Left ventricle myocardium superior (tissue), 1 donor: ENCODE results near the gene IMPA2. TPM values are rescaled to one million over a fixed set of nuclear protein-coding genes. Genes with fewer than 3 reads are reported as not detected.
A peak's percentile ranks its signal among the peaks of the same experiment; 100 is the strongest.
"Not testable (repeated sequence)": the region's sequence is repeated elsewhere in the genome, so short reads cannot be mapped to it uniquely, and the experiment has no call there.

Source experiments
- ATAC-seq: fragments of 200-7000 bp; cut with Tn5 transposase; one replicate; pipeline ENCODE4 v1.9.1; 2020; ENCODE audit warnings: mild to moderate bottlenecking, moderate library complexity
- DNase-seq: peaks from one replicate; pipeline ENCODE4 v3.0.0-alpha.2; 2020
- intact Hi-C: fragments of 100-400 bp; cut with micrococcal nuclease; formaldehyde crosslinking; loops from one replicate; pipeline ENCODE4 v1.11.0; 2022
- total RNA-seq: library from RNA; stranded (reverse); fragmentation: NEBNext Ultra II Directional; extraction: Animal tissue kit (Norgen Biotek cat#: 25700); gene quantifications from one replicate; pipeline ENCODE4 v1.2.1, GENCODE V29; 2021
- donor health status: DM: no; HTN: yes; CAD: no; lungs with severe emphysema.

Gene IMPA2
- total RNA-seq, 1 donor from 2014 or later = 73.3 TPM

GRCh38 chr18:11959651-11960050 lies 21.7 kb upstream of the IMPA2 start:
- intact Hi-C loops, ATAC-seq: not testable (repeated sequence)

GRCh38 chr18:11960743-11961380 lies 20.4 kb upstream of the IMPA2 start:
- DNase-seq (no peak), ATAC-seq (no peak)
- intact Hi-C loops = no loop called here

More at GRCh38 chr18:11959651-11960050, 21.7 kb upstream of the IMPA2 start:
- not testable (repeated sequence) for DNase-seq

GRCh38 chr18:11962597-11962996 lies 18.7 kb upstream of the IMPA2 start:
- no peak for ATAC-seq
- intact Hi-C loops = no loop called here
- no peak for DNase-seq

DNA sequence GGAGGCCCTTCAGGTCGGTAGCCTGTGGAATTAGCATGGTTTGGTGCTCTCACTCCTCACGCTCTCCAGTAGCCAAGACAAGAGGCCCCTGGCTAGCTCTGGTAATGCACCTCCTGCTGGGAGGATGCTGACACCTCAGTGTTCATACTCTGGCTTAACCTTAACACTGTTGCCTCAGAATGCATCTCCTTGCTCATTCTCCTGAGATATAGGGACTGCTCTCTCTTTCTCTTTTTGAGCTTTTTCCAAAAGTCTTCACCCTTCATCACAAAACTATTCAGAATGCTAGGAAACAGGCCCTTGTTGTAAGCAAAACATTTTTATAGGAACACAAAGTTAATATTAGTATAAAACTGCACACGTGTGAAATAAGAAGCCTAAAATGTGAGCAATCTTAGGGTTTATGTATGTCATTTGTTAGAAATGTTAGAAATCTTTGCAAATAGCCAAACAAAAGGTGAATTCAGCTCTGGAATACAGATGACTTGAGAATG lies 17.3 kb upstream of the IMPA2 start:
- no peak for DNase-seq
- ATAC-seq = no peak
- intact Hi-C loops = no loop called here

GRCh38 chr18:11969904-11970835 lies 11.1 kb upstream of the IMPA2 start:
- no peak for ATAC-seq
- intact Hi-C loops = no loop called here
- no peak for DNase-seq

DNA sequence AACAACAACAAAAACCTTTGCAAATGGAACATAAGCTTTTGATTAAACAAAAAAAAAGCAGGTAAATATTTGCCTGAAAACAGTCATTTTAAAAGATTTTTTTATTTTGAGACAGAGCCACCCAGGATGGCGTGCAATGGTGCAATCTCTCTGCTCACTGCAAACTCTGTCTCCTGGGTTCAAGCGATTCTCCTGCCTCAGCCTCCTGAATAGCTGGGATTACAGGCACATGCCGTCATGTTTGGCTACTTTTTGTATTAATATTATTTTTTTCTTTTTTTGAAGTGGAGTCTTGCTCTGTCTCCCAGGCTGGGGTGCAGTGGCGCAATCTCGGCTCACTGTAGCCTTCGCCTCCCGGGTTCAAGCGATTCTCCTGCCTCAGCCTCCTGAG lies 10.5 kb upstream of the IMPA2 start:
- DNase-seq, intact Hi-C loops, ATAC-seq: not testable (repeated sequence)

- no peak for ATAC-seq
- DNase-seq = no peak
Observed at GRCh38 chr18:11972371-11973174, 8.7 kb upstream of the IMPA2 start.

DNA sequence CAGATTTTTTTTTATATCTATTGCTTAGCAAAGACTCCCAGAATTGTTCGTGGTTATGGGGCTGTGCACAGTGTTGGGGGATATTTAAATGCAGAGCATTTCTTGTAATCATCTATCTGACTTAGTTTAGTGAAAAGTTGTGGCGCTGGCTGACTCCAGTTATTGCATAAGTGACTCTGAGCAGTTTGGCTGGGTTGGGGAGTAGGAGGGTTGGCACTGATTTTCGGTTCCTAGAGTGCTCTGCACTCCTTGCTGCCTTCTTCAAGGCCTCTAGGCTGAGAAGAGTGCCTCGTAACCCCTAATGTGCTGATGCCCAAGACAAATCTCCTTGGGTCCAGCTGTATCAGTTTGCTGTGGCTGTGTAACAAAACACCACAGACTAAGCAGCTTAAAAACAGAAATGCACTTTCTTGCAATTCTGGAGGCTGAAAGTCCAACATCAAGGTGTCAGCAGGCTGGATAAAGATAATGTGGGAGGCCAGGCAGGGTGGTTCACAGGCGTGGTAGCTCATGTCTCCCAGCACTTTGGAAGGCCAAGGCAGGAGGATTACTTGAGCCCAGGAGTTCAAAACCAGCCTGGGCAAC lies 6.5 kb upstream of the IMPA2 start:
- no peak for ATAC-seq
- no peak for DNase-seq
- intact Hi-C loops = no loop called here

More at GRCh38 chr18:11972371-11973174, 8.7 kb upstream of the IMPA2 start:
- intact Hi-C loops = no loop called here

- ATAC-seq (no peak), DNase-seq (no peak)
- intact Hi-C loops = no loop called here
Observed at GRCh38 chr18:11975723-11976122, 5.6 kb upstream of the IMPA2 start.

DNA sequence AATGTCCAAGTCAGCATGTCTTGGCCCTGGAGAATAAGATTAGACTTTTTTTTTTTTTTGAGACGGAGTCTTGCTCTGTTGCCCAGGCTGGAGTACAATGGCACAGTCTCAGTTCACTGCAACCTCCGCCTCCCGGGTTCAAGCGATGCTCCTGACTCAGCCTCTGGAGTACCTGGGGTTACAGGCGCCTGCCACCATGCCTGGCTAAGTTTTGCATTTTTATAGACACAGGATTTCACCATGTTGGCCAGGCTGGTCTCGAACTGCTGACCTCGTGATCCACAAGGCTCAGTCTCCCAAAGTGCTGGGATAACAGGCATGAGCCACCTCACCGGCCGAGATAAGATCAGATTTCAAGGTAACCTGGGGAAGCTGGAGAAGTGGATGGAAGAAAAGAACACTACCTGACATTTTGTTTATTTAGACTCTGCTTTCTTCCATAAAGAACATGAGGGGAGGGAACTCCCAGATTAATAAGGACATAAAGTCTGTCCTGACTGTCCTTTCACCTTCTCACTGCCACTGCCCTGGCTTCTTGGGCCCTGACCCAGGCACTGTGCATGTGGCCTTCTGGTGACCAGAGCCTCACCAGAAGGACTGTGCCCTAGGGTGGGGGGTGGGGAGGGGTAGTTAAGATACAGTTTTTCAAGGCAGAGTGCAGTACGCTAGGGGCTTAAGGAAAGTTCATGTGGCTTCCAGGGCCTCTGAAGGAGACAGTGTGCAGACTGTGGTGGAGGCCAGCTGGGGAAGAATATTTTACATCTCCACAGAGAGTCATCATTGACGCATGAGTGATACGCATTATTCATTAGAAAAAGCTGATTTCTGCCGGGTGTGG lies 4.8 kb upstream of the IMPA2 start:
- DNase-seq (no peak), ATAC-seq (no peak)
- intact Hi-C loops = no loop called here

DNA sequence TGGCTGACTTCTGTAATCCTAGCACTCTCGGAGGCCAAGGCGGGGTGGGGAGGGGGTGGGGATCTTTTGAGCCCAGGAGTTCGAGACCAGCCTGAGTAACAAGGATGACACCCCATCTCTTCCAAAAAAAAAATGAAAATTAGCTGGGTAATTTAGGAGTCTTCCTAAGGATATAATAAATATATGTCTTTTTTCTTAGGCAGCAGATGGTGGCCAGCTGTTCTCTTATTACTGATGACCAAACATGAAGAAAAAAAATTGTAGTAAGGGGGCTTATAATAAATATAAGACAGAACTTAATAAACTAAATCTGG lies 4.2 kb upstream of the IMPA2 start:
- DNase-seq = no peak
- intact Hi-C loops = no loop called here
- ATAC-seq = no peak

GRCh38 chr18:11978956-11979355 lies 2.4 kb upstream of the IMPA2 start:
- intact Hi-C loops = no loop called here
- DNase-seq = no peak
- ATAC-seq = no peak

DNA sequence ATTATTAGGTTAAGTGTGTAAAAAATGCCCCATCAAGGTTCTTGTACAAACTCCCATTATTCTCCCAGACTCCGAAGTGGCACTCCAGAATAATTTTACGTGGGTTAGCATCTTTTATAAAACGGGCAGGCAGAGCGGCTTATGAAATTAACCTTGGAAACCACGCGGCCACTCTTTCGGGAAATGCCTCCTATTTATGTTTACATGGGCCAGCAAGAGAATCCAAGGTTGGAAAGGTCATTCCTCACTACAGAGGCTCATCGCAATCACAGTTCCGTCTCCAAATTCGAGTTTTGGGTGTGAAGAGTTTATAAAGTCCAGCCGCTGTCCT lies 1.2 kb upstream of the IMPA2 start:
- DNase-seq (no peak), ATAC-seq (no peak)
- intact Hi-C loops = no loop called here

GRCh38 chr18:11980494-11981191 lies 664 bp upstream of the IMPA2 start:
- peak; percentile 91 for ATAC-seq
- intact Hi-C loops = no loop called here
- DNase-seq = peak; percentile 99

DNA sequence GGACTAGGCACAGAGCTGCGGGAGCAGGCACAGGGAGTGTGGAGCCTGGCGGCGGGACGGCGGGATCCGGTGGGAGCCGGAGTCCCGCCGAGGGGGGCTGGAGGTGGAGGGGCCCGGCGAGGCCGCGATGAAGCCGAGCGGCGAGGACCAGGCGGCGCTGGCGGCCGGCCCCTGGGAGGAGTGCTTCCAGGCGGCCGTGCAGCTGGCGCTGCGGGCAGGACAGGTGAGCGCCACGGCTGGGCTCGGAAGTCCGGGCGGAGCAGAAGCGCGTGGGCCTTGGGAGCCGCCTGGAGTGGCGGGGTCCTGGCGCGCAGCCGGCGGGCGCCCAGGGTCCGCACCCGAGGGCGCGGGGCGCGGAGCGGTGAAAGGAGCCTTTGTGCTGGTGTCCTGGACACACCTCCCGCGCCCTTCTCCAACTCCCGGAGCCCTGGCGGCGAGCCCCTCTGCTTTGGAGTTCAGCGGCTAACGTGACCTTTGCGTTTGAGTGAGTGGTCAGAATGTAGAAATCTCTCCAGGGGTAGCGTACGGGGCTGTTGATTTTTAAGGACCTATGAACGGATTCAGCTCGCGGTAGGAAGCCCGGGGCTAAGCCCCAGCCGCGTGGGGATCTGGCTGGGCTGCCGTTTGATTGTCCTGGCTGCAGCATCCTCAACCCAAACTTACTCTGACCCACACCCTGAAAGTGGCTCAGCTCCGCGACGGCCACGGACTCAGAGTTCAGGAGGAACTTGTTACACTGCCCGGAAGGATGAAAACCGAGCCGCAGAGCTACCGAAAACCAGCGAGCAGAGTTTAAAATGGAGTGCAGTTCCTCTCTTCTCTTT lies 448 bp downstream of the IMPA2 start:
- peak; percentile 7 for ATAC-seq
- intact Hi-C loops = no loop called here
- peak; percentile 65 for DNase-seq

DNA sequence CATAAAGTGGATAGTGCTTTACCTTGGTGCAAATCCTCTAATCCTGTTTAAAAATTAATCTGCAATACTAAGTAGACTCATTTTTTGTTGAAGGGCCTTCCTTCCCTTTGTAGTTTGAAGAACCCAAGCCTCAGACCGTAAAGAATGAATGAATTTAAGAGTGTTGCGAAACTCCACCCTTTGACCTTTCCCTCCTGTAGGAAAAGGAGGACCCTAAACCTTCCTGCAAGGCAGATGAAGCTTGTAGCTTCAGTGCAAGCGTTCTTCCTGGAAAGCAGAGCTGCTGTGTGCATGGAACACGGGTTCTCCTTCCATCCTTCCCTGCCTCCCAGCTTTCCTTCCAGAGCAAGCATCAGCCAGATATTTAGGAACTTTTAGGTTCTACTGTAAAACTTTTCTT lies 1.7 kb downstream of the IMPA2 start:
- DNase-seq = no peak
- ATAC-seq = no peak
- intact Hi-C loops = no loop called here

GRCh38 chr18:11983592-11983991 lies 2.3 kb downstream of the IMPA2 start:
- ATAC-seq (no peak), DNase-seq (no peak)
- intact Hi-C loops = no loop called here
